HEK293T (cell line): ENCODE measurements around the gene GGTLC1.
"Not testable (repeated sequence)": the region's sequence is repeated elsewhere in the genome, so short reads cannot be mapped to it uniquely, and the experiment has no call there.

ENCODE experiments used
- ARNT ChIP-seq: fragments of 450-650 bp; IDR thresholded peaks from 2 replicates; pipeline ENCODE4 v1.6.1; 2017; ENCODE audit warnings: mild to moderate bottlenecking
- CTBP1 ChIP-seq: fragments of 450-650 bp; IDR thresholded peaks from 2 replicates; pipeline ENCODE4 v1.6.1; 2016; ENCODE audit warnings: borderline replicate concordance
- FOXA1 ChIP-seq: fragments of 450-650 bp; IDR thresholded peaks from 2 replicates; pipeline ENCODE4 v1.6.1; 2016; ENCODE audit warnings: mild to moderate bottlenecking
- FOXK2 ChIP-seq: fragments of 450-650 bp; IDR thresholded peaks from 2 replicates; pipeline ENCODE4 v1.6.1; 2016; ENCODE audit warnings: mild to moderate bottlenecking
- FOXM1 ChIP-seq: fragments of 450-650 bp; IDR thresholded peaks from 2 replicates; pipeline ENCODE4 v1.6.1; 2017; ENCODE audit warnings: mild to moderate bottlenecking, borderline replicate concordance
- HDGF ChIP-seq: fragments of 450-650 bp; IDR thresholded peaks from 2 replicates; pipeline ENCODE4 v1.6.1; 2017; ENCODE audit warnings: antibody characterized with exemption, borderline replicate concordance
- L3MBTL2 ChIP-seq: fragments of 450-650 bp; conservative IDR thresholded peaks from 2 replicates; pipeline ENCODE4 v1.6.1; 2016; ENCODE audit warnings: mild to moderate bottlenecking
- LEF1 ChIP-seq: fragments of 450-650 bp; IDR thresholded peaks from 2 replicates; pipeline ENCODE4 v1.6.1; 2017; ENCODE audit warnings: mild to moderate bottlenecking, borderline replicate concordance
- NFRKB ChIP-seq: fragments of 450-650 bp; IDR thresholded peaks from 2 replicates; pipeline ENCODE4 v1.6.1; 2016; ENCODE audit warnings: mild to moderate bottlenecking, moderate library complexity
- SP1 ChIP-seq: fragments of 450-650 bp; IDR thresholded peaks from 2 replicates; pipeline ENCODE4 v1.6.1; 2017
- SUZ12 ChIP-seq: fragments of 450-650 bp; IDR thresholded peaks from 2 replicates; pipeline ENCODE4 v1.6.1; 2016; ENCODE audit warnings: mild to moderate bottlenecking
- TARDBP ChIP-seq: fragments of 450-650 bp; IDR thresholded peaks from 2 replicates; pipeline ENCODE4 v1.6.1; 2016
- ZNF384 ChIP-seq: fragments of 450-650 bp; IDR thresholded peaks from 2 replicates; pipeline ENCODE4 v1.6.1; 2016

DNA sequence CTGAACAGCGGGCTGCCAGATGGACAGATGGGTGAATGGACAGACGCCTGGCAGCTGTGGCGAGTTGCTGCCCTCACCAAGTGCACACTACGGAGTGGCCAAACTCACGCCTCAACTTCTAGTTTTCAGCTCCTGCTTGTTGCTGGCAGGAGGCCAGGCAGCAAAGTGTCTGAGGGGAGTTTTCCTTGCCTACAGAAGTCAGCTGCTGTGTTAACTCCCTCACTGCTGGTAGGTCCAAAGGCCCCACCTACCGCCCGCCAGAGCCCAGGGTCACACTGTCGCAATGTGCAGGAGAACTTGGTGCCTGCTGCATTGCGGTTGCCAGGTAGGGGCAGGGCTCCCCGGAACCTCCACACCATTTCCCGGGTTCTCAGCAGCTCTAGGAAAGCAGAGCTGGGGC is 7.6 kb downstream of the GGTLC1 start:
- TF ChIP-seq TARDBP, L3MBTL2, SP1, LEF1, FOXK2, ARNT, SUZ12, NFRKB, FOXM1, FOXA1, HDGF, CTBP1, ZNF384: not testable (repeated sequence)
